Measurements from ENCODE around the gene C1orf159.
A peak's percentile ranks its signal among the peaks of the same experiment; 100 is the strongest.
"Not testable (repeated sequence)": the region's sequence is repeated elsewhere in the genome, so short reads cannot be mapped to it uniquely, and the experiment has no call there.

The C1orf159 gene

GRCh38 chr1:1115786-1116700 lies at the start of gene C1orf159:
TSS of gene C1orf159 (minus strand) at chr1:1116089. CDS start at chr1:1091543, 24,546 bp downstream.
- peak; percentile 82 for DNase-seq (ENCODE audit: low read depth)

DNA sequence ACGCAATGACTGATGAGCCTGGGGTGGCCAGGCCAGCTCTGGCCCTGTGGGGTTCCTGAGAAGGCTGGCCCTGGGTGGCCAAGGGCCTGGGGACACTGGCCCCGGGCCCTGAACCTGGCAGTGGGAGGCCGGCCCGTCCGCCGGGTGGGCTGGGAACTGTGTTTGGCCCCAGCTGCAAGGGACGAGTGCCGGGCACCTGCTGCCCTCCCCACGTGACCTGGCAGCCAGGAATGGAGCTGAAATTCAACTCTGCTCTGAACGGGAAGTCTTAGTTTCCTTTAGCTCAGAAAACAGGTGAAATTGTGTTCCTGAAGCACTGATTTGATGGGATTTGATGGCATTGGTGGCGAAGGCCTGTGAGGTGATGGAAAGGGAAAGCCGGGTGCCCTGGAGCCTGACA lies 49.6 kb upstream of the C1orf159 start:
- DNase-seq (ENCODE audit: low read depth) = no peak

DNA sequence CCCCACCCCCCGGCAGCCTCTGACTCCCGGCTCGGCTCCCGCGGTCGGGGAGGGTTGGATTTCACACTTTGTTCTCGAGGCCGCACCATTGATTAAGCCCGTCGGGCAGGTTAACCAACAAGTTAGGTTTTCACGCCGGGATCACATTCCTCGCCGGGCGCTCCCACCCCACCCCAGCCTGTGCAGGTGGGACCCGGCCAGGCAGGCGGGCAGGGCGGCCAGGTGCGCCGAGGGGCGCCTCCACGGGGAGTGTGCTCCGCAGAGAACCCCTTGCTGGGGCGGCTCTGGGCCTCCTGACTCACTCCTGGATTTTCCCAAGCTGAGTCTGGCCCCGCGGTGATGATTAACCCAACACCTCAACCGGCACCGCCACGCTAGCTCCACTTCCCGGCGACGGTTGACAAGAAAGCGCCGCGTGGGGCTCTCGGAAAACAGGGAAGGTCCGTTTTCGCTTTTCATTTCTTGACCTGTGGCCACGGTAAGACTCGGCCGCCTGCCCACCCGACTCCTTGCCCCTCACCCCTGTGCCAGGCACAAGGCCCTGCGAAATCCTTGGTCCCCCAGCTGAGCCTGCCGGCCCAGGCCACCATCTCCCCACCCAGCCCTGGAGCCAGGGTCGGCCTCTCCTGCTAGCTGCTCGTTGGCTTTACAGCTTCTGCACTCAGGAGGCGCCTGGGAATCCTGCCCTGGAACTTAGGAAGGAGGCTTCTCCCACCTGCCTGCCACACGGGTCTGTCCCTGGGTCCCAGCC lies 49.0 kb upstream of the C1orf159 start:
- no peak for DNase-seq (ENCODE audit: low read depth)

- DNase-seq (ENCODE audit: low read depth) = no peak
Measured at GRCh38 chr1:1164361-1164700, 48.4 kb upstream of the C1orf159 start.

DNA sequence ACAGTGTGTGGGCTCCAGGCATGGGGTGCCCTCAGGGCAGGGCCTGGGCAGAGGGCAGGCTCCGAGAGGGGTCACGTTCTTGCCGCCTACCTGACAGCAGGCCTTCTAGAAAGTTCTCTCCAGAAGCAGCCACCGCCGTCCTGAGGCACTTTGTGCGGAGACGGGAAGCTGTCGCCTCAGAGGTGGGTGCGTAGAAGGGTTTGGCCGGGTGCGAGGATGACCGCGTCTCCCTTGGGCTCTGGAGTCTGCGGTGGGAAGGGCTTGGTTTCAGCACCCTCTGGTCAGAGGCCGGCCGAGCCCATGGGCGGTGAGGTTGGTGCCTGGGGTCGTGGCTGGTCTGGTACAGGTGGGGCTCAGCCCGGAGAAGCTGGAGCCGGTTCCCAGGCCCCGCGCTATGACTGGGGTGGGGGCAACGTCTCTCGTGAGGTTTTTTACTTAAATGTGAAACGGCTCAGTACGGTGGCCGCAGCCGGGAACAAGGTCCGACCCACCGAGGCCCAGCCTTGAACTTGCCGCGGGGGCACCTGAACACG lies 47.7 kb upstream of the C1orf159 start:
- no peak for DNase-seq (ENCODE audit: low read depth)

- DNase-seq (ENCODE audit: low read depth) = no peak
Measured at GRCh38 chr1:1162597-1163537, 47.0 kb upstream of the C1orf159 start.

- DNase-seq (ENCODE audit: low read depth) = no peak
Measured at GRCh38 chr1:1161683-1162079, 45.8 kb upstream of the C1orf159 start.

DNA sequence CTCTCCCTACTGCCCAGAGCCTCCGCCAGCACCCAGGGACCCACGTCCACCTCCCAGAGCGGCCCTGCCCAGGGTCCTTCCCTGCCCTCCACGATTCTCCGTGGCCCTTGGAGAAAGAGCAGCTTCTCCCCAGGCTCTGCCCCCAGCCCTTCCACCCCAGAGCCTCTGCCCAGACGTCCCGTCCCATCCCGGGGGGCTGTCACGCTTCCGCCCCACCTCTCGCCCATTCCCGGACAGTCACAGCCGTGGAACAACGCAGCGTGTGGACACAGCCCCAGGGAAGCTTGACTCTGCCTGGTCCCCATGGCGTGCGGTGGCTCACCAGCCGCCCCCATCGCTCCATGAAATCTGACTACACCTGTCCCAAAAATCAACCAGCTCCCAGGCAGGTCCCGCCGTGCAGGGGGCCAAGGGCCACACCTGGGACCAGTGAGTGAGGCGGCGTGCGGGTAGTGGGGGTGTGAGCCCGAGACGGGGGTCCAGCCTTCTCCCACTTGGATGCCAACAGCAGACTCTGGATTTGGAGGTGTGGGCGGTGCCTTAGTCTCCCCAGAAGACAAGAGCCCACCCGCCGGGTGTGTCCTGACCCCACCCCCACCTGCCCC lies 45.3 kb upstream of the C1orf159 start:
- no peak for DNase-seq (ENCODE audit: low read depth)

GRCh38 chr1:1160281-1160930 lies 44.5 kb upstream of the C1orf159 start:
- DNase-seq (ENCODE audit: low read depth) = no peak

DNA sequence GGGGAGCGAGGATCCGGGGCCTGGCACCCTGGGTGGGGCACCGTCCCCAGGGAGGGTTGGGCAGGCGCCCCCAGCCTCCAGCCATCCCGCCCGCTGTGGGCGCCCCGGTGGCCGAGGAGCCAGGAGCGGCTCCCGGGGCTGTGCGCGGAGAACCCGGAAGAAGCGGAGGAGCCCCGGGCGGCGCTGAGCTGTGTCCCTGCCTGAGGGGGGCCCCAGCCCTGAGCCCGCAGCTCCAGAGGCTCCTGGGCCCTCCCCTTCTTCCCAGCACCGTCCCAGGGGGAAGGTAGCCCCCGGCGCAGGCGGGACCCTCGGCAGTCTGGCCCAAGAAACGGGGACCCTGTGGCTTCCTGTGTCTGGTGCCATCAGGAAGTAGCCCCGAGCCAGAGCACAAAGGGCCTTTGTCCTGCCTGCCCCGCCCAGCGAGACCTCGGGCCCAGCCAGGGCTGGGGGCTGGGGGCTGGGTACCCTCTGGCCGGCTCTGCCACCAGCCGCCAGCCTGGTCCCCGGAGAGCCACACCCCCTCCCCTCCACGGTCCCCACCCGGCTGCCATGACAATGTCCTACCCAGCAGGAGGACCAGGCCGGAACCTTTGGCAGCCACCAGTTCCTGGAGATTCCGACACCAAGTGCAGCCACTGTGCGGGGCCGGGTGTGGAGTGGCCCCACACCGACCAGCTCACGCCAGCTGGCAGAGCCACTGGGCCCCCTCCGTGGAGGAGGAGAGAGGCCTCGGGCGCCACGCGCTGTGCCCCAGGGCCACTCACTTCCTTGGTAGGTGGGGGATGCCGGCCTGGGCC lies 42.2 kb upstream of the C1orf159 start:
- no peak for DNase-seq (ENCODE audit: low read depth)

- peak; percentile 28 for DNase-seq (ENCODE audit: low read depth)
Measured at GRCh38 chr1:1157426-1157913, 41.6 kb upstream of the C1orf159 start.

DNA sequence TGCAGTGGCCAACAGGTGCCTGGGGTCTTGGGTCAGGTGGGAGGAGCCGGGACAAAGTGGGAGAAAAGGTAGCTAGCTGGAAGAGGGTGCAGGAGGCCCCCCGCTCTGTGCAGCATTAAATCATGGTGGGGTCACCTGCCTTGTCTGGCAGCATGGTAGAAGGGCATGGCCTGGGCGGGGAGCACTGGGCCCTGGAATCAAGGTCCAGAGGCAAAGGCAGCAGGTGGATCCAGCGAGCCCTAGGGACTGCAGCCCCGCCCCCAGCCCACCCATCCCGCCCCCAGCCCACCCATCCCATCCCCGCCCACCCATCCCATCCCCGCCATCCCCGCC lies 41.1 kb upstream of the C1orf159 start:
- DNase-seq (ENCODE audit: low read depth) = no peak

- no peak for DNase-seq (ENCODE audit: low read depth)
Measured at GRCh38 chr1:1156140-1157032, 40.5 kb upstream of the C1orf159 start.

DNA sequence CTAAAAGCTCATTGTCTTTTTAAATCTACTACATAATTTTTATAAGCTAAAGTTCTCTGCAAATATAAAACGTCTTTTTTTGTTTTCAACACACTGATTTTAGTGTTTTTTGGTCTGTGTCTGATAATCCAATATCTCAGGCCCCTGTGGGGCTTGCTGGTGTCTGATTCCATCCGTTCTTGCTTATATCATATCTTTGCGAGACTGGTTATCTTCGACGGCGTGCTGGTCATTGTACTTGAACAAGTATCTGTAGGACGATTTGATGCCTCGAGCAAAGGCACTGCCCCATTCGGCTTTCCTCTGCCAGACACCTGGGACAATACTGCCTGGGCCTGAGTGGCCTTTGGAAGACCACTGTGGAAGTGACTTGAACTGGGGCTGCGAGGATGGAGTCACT lies 39.4 kb upstream of the C1orf159 start:
- no peak for DNase-seq (ENCODE audit: low read depth)

- no peak for DNase-seq (ENCODE audit: low read depth)
Measured at GRCh38 chr1:1153874-1154273, 38.0 kb upstream of the C1orf159 start.

GRCh38 chr1:1153215-1153614 lies 37.3 kb upstream of the C1orf159 start:
- not testable (repeated sequence) for DNase-seq (ENCODE audit: low read depth)

DNA sequence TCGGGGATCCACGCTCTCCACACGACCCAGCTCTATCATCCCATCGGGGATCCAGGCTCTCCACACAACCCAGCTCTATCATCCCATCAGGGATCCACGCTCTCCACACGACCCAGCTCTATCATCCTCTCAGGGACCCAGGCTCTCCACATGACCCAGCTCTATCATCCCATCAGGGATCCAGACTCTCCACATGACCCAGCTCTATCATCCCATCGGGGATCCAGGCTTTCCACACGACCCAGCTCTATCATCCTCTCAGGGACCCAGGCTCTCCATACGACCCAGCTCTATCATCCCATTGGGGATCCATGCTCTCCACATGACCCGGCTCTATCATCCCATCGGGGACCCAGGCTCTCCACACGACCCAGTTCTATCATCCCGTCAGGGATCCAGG lies 36.5 kb upstream of the C1orf159 start:
- not testable (repeated sequence) for DNase-seq (ENCODE audit: low read depth)

- DNase-seq (ENCODE audit: low read depth) = no peak
Measured at GRCh38 chr1:1151306-1151705, 35.4 kb upstream of the C1orf159 start.

- DNase-seq (ENCODE audit: low read depth) = no peak
Measured at GRCh38 chr1:1150100-1150499, 34.2 kb upstream of the C1orf159 start.

All from non-pigmented ciliary epithelial cell (primary cell).